Measurements from ENCODE around the gene SRPK2.
A peak's percentile ranks its signal among the peaks of the same experiment; 100 is the strongest.

Gene SRPK2

GRCh38 chr7:105188201-105188600 lies 200.5 kb downstream of the SRPK2 start:
- FAIRE-seq (no peak), DNase-seq (ENCODE audit: insufficient read length, low spot score) (no peak)
- TF ChIP-seq POLR2A (IDR thresholded peaks at IDR 0.05; ENCODE audit: low read depth, low read length) = no peak

DNA sequence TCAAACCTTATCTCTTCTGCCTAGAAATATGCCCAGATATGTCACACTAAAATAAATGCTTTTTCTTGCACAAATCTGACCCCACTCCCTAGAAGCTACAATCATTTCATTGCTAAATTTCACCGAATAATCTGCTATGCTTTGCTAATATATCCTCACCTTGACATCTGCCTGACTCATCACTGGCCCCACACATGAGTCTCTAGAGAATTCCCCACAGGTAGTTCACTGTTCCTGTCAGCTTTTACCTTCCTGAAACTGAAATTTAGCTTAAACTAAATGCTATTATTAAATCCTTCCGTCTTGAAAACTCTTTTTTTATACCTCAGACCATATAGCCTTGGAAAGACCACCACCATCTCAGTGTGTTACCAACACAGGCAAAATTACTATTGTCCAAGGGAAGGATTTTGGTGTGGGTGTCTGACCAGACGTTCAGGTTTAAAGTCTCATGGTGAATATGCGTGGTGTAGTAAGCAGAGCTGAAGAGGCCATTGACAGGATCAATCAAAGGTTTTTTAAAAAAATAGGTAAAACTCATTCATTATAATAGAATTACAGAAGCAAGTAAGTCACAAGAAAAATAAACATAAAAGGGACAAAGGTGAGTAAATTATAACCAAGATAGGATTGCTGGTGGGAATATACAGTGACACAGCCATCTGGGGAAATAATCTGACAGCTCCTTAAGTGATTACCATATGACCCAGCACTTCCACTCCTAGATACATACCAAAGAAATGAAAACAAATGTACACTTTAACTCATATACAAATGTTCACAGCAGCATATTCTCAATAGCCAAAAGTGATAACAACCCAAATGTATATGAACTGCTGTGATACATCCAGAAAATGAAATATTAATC lies 201.2 kb downstream of the SRPK2 start:
- no peak for TF ChIP-seq POLR2A (IDR thresholded peaks at IDR 0.05; ENCODE audit: low read depth, low read length)
- DNase-seq (ENCODE audit: insufficient read length, low spot score) (no peak), FAIRE-seq (no peak)

DNA sequence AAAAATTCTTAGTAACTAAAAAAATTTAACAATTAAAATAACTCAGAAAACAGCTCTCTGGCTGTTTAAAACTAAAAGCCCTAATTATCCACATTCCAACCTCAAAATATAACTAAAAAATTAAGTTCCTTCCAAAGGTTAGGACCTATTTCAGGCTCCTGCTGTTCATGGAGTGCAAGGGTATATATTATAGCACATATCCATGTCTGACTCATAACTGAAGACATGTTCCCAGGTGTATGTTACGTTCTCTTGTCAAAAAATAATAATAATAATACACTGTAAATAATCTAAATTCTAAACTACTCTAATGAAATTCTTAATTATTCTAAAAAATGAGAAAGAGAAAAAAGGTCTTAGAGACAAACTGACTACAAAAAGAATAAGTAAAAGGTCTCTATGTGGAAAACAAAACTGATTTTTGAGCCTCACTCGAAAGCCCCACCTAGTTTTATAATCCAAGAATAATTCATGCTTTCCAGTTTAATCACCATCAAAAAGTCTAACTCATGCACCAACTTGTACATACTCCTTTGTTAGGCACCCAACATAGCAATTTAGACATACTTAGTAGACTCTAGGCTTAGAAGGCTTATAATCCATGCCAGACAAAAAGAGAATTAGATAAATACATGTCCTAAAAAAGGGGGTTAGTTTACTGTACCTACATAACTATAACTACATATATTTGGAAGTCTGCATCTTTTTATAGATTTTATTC lies 203.3 kb downstream of the SRPK2 start:
- DNase-seq (ENCODE audit: insufficient read length, low spot score) = no peak
- TF ChIP-seq POLR2A (IDR thresholded peaks at IDR 0.05; ENCODE audit: low read depth, low read length) = no peak
- FAIRE-seq = no peak

DNA sequence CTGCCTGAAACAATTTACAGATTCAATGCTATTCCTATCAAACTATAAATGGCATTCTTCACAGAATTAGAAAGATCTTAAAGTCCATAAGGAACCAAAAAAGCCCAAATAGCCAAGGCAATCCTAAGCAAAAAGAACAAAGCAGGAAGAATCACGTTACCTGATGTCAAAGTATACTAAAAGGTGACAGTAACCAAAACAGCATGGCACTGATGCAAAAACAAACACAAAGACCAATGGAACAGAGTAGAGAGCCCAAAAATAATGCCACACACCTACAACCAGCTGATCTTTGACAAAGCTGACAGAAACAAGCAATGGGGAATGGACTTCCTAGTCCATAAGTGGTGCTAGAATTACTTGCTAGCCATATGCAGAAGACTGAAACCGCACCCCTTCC lies 208.7 kb downstream of the SRPK2 start:
- FAIRE-seq = no peak
- TF ChIP-seq POLR2A (IDR thresholded peaks at IDR 0.05; ENCODE audit: low read depth, low read length) = no peak
- no peak for DNase-seq (ENCODE audit: insufficient read length, low spot score)

DNA sequence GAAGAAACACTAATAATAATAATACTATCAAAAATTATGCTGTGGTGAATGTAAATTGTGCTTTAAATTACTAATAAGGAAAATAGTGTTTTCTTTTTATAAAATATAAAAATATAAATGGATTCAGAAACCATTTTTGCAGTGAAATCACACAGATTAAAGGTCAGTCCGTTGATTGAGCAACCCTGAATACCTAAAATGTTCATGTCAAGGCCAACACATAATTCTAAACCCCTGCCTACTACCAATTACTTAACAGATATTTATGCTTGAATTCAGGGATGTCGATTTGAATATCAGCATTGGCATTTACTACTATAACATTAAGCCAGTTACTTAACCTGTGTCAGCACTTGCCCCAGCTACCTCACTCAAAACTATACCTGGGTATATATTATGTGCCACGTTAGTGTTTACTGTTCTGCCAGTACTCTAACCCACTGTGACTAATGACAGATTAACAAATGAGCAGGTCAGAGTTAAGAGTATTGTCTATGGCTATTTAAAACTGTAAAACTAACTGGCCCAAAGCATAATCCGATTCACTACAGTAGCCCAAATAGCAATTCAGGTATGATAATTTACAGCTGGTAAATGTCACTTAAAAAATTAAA lies 209.7 kb downstream of the SRPK2 start:
- FAIRE-seq = no peak
- TF ChIP-seq POLR2A (IDR thresholded peaks at IDR 0.05; ENCODE audit: low read depth, low read length) = no peak
- DNase-seq (ENCODE audit: insufficient read length, low spot score) = no peak

- DNase-seq (ENCODE audit: insufficient read length, low spot score) (no peak), FAIRE-seq (no peak)
- TF ChIP-seq POLR2A (IDR thresholded peaks at IDR 0.05; ENCODE audit: low read depth, low read length) = no peak
These were observed 210.5 kb downstream of the SRPK2 start for GRCh38 chr7:105178177-105178576.

DNA sequence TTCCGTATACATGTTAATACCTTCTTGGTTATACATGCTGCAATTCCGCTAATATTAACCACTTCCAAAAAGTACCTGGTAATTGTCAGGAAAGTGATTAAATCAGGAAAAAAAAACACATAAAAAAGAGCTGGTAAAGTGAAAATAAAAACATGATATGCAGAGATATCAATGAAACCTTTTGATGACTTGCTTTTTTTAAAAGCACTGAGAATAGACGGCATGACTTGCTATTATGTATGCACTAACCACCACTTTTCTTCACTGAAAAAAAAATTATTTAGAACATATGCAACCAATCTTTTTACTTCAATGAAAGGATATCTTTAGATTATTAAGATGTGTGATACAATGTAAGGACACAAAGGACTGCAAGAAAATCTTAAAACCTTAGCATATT lies 211.7 kb downstream of the SRPK2 start:
- DNase-seq (ENCODE audit: insufficient read length, low spot score) = no peak
- no peak for TF ChIP-seq POLR2A (IDR thresholded peaks at IDR 0.05; ENCODE audit: low read depth, low read length)

GRCh38 chr7:105173586-105173985 lies 215.1 kb downstream of the SRPK2 start:
- DNase-seq (ENCODE audit: insufficient read length, low spot score) (no peak), FAIRE-seq (no peak)
- no peak for TF ChIP-seq POLR2A (IDR thresholded peaks at IDR 0.05; ENCODE audit: low read depth, low read length)

More for the DNA sequence above, 211.7 kb downstream of the SRPK2 start:
- no peak for FAIRE-seq

- no peak for TF ChIP-seq POLR2A (IDR thresholded peaks at IDR 0.05; ENCODE audit: low read depth, low read length)
- DNase-seq (ENCODE audit: insufficient read length, low spot score) (no peak), FAIRE-seq (no peak)
These were observed 224.0 kb downstream of the SRPK2 start for GRCh38 chr7:105164751-105165150.

DNA sequence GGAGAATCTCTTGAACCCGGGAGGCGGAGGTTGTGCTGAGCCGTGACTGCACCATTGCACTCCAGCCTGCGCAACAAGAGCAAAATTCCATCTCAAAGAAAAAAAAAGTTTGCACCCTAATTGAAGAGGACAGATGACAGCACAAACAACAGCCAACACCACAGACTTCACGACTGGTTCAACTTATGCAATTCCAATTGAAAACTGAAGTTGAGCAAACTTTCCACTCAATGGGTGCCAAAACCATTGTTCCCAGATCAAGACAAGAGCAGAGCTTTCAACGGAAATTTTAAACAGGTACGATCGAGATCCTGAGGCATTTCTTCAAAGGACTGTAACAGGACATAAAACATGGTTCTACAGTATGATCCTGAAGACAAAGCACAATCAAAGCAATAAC lies 225.0 kb downstream of the SRPK2 start:
- no peak for DNase-seq (ENCODE audit: insufficient read length, low spot score)
- peak; percentile 73 for FAIRE-seq
- no peak for TF ChIP-seq POLR2A (IDR thresholded peaks at IDR 0.05; ENCODE audit: low read depth, low read length)

DNA sequence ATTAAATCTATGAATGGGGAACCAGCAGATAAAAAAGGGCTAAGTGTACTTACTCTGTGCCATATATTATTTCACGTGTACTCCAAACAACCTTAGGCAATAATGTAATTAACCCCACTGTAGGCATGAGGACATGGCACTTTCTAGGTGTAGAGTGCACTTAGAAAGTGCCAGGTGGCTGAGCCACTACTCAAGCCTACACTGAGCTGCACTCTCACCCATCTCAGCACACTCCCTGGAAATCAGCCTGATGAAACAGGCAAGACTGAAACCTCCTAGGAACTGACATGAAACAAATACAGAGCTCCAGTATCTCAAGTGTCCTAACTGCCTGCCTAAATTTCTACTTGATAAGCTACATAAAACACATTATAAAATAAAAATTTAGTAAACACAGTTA lies 227.4 kb downstream of the SRPK2 start:
- DNase-seq (ENCODE audit: insufficient read length, low spot score) (no peak), FAIRE-seq (no peak)
- no peak for TF ChIP-seq POLR2A (IDR thresholded peaks at IDR 0.05; ENCODE audit: low read depth, low read length)

DNA sequence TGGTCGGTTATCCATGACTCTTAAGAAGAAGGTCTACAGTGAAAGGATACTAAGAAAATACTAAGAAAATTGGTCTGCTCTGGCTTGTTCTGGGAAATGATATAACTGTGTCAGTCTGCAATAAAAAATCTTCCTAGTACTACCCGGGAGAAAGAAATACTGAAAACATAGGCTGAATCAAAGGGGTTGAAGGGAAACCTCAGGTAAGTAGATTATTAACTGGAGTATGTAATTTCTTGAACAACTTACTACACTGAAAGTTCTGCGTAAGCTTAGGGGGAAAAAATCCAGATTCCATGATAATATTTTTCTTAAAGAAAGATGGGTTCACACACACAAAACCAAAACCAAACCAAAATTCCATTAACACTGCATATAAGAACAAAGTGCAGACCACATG lies 231.4 kb downstream of the SRPK2 start:
- TF ChIP-seq POLR2A (IDR thresholded peaks at IDR 0.05; ENCODE audit: low read depth, low read length) = no peak
- DNase-seq (ENCODE audit: insufficient read length, low spot score) (no peak), FAIRE-seq (no peak)

- DNase-seq (ENCODE audit: insufficient read length, low spot score) (no peak), FAIRE-seq (no peak)
These were observed 232.0 kb downstream of the SRPK2 start for GRCh38 chr7:105156731-105157130.

GRCh38 chr7:105154084-105154483 lies 234.6 kb downstream of the SRPK2 start:
- TF ChIP-seq POLR2A (IDR thresholded peaks at IDR 0.05; ENCODE audit: low read depth, low read length) = no peak
- no peak for FAIRE-seq
- no peak for DNase-seq (ENCODE audit: insufficient read length, low spot score)

More at GRCh38 chr7:105156731-105157130, 232.0 kb downstream of the SRPK2 start:
- TF ChIP-seq POLR2A (IDR thresholded peaks at IDR 0.05; ENCODE audit: low read depth, low read length) = no peak

Measured in H54 (cell line).